HEK293T (cell line): ENCODE results near the gene TOMT.

ENCODE experiments used
- FOXK2 ChIP-seq: fragments of 450-650 bp; IDR thresholded peaks from 2 replicates; pipeline ENCODE4 v1.6.1; 2016; ENCODE audit warnings: mild to moderate bottlenecking
- FOXM1 ChIP-seq: fragments of 450-650 bp; IDR thresholded peaks from 2 replicates; pipeline ENCODE4 v1.6.1; 2017; ENCODE audit warnings: mild to moderate bottlenecking, borderline replicate concordance
- TARDBP ChIP-seq: fragments of 450-650 bp; IDR thresholded peaks from 2 replicates; pipeline ENCODE4 v1.6.1; 2016

DNA sequence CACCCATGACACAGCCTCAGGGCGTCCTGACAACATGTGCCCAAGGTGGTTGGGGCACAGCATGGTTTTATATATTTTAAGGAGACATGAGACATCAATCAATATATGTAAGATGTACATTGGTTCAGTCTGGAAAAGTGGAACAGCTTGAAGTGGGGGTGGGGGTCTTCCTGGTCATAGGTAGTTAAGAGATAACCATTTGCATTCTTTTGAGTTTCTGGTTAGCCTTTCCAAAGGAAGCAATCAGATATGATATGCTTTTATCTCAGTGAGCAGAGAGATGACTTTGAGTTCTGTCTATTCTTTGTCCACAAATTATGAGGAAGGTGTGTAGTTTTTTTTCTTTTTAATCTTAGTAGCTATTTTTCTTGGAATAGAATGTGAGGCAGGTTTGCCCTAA, 16.9 kb downstream of the TOMT start:
- TF ChIP-seq FOXM1 (no peak), TARDBP (no peak), FOXK2 (no peak)
